ENCODE data around the gene FAT3.

Gene FAT3

DNA sequence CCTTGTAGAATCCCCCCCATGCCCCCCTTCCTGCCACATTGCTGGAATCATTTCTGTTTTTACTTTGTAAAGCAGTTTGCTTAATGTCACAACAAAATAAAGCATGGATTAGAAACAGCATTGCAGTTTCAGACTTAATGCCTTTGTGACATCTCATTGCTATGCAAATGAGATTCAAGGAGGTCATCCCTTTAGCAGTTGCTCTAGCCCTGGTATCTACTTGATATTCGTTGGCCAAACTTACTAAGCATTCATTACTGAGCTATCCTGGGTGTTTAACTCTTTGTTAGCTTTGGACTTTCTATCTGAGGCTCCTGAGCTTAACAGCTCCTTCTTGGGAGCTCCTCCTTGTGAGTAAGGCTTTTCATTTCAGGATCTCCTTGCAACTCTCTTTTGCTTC is 16.3 kb downstream of the FAT3 start:
- Histone ChIP-seq H3K4me3 (replicated peaks; ENCODE audit: insufficient read depth, low read length) (no peak overlapping the region), H3K27me3 (ENCODE audit: insufficient read depth, poor library complexity, severe bottlenecking) (peaks cover 2% of the 10 kb centered on the region), H3K27ac (replicated peaks) (no peak overlapping the region)
- no peak for DNase-seq (ENCODE audit: low read depth in 1 of 2, low spot score in 1 of 2)
- TF ChIP-seq, protein P1, sequence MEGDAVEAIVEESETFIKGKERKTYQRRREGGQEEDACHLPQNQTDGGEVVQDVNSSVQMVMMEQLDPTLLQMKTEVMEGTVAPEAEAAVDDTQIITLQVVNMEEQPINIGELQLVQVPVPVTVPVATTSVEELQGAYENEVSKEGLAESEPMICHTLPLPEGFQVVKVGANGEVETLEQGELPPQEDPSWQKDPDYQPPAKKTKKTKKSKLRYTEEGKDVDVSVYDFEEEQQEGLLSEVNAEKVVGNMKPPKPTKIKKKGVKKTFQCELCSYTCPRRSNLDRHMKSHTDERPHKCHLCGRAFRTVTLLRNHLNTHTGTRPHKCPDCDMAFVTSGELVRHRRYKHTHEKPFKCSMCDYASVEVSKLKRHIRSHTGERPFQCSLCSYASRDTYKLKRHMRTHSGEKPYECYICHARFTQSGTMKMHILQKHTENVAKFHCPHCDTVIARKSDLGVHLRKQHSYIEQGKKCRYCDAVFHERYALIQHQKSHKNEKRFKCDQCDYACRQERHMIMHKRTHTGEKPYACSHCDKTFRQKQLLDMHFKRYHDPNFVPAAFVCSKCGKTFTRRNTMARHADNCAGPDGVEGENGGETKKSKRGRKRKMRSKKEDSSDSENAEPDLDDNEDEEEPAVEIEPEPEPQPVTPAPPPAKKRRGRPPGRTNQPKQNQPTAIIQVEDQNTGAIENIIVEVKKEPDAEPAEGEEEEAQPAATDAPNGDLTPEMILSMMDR (IDR thresholded peaks at IDR 0.05; ENCODE audit: insufficient read depth, low read length): no peak
- TF ChIP-seq POLR2AphosphoS5 (IDR thresholded peaks at IDR 0.05; ENCODE audit: low read depth) (no peak), GABPA (IDR thresholded peaks at IDR 0.05; ENCODE audit: low read depth) (no peak), SPI1 (IDR thresholded peaks at IDR 0.05; ENCODE audit: borderline replicate concordance, low read depth) (no peak)
- TF ChIP-seq, protein P2, sequence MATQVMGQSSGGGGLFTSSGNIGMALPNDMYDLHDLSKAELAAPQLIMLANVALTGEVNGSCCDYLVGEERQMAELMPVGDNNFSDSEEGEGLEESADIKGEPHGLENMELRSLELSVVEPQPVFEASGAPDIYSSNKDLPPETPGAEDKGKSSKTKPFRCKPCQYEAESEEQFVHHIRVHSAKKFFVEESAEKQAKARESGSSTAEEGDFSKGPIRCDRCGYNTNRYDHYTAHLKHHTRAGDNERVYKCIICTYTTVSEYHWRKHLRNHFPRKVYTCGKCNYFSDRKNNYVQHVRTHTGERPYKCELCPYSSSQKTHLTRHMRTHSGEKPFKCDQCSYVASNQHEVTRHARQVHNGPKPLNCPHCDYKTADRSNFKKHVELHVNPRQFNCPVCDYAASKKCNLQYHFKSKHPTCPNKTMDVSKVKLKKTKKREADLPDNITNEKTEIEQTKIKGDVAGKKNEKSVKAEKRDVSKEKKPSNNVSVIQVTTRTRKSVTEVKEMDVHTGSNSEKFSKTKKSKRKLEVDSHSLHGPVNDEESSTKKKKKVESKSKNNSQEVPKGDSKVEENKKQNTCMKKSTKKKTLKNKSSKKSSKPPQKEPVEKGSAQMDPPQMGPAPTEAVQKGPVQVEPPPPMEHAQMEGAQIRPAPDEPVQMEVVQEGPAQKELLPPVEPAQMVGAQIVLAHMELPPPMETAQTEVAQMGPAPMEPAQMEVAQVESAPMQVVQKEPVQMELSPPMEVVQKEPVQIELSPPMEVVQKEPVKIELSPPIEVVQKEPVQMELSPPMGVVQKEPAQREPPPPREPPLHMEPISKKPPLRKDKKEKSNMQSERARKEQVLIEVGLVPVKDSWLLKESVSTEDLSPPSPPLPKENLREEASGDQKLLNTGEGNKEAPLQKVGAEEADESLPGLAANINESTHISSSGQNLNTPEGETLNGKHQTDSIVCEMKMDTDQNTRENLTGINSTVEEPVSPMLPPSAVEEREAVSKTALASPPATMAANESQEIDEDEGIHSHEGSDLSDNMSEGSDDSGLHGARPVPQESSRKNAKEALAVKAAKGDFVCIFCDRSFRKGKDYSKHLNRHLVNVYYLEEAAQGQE (IDR thresholded peaks at IDR 0.05; ENCODE audit: insufficient replicate concordance, low read depth): no peak

- TF ChIP-seq, protein P2 (IDR thresholded peaks at IDR 0.05; ENCODE audit: insufficient replicate concordance, low read depth): no peak
- TF ChIP-seq POLR2AphosphoS5 (IDR thresholded peaks at IDR 0.05; ENCODE audit: low read depth) (no peak), GABPA (IDR thresholded peaks at IDR 0.05; ENCODE audit: low read depth) (no peak), SPI1 (IDR thresholded peaks at IDR 0.05; ENCODE audit: borderline replicate concordance, low read depth) (no peak)
- TF ChIP-seq, protein P1 (IDR thresholded peaks at IDR 0.05; ENCODE audit: insufficient read depth, low read length): no peak
- H3K4me3 ChIP-seq (replicated peaks; ENCODE audit: insufficient read depth, low read length): no peak overlapping the region
- peaks cover under 1% of the 10 kb centered on the region for H3K27me3 ChIP-seq (ENCODE audit: insufficient read depth, poor library complexity, severe bottlenecking)
- no peak overlapping the region for H3K27ac ChIP-seq (replicated peaks)
- DNase-seq (ENCODE audit: low read depth in 1 of 2, low spot score in 1 of 2): no peak
Measured at GRCh38 chr11:92245700-92246271, 21.2 kb downstream of the FAT3 start.

GRCh38 chr11:92246630-92247029 is 22.0 kb downstream of the FAT3 start:
- no peak overlapping the region for H3K4me3 ChIP-seq (replicated peaks; ENCODE audit: insufficient read depth, low read length)
- TF ChIP-seq, protein P1 (IDR thresholded peaks at IDR 0.05; ENCODE audit: insufficient read depth, low read length): no peak
- TF ChIP-seq, protein P2 (IDR thresholded peaks at IDR 0.05; ENCODE audit: insufficient replicate concordance, low read depth): no peak
- TF ChIP-seq POLR2AphosphoS5 (IDR thresholded peaks at IDR 0.05; ENCODE audit: low read depth) (no peak), SPI1 (IDR thresholded peaks at IDR 0.05; ENCODE audit: borderline replicate concordance, low read depth) (no peak), GABPA (IDR thresholded peaks at IDR 0.05; ENCODE audit: low read depth) (no peak)
- no peaks in the 10 kb centered on the region for H3K27me3 ChIP-seq (ENCODE audit: insufficient read depth, poor library complexity, severe bottlenecking)
- no peak for DNase-seq (ENCODE audit: low read depth in 1 of 2, low spot score in 1 of 2)
- H3K27ac ChIP-seq (replicated peaks): no peak overlapping the region
